Measurements from ENCODE around the gene FGD2.

GRCh38 chr6:36980876-36981619 lies 24.4 kb upstream of the FGD2 start:
- no peak for TF ChIP-seq CTCF (IDR thresholded peaks at IDR 0.05; ENCODE audit: poor library complexity, severe bottlenecking)
- no peak for TF ChIP-seq POLR2AphosphoS5 (IDR thresholded peaks at IDR 0.05)
- no peak for TF ChIP-seq RAD21 (conservative IDR thresholded peaks at IDR 0.05)
- TF ChIP-seq SMC3 (conservative IDR thresholded peaks at IDR 0.05; ENCODE audit: poor library complexity): no peak
- TF ChIP-seq EP300 (conservative IDR thresholded peaks at IDR 0.05; ENCODE audit: poor library complexity, severe bottlenecking): no peak
- no peak for TF ChIP-seq MXI1 (conservative IDR thresholded peaks at IDR 0.05; ENCODE audit: poor library complexity, severe bottlenecking)

Data from neural cell (in vitro differentiated cells).